ENCODE measurements around the gene UBE2D2.
"Not testable (repeated sequence)": the region's sequence is repeated elsewhere in the genome, so short reads cannot be mapped to it uniquely, and the experiment has no call there.

UBE2D2 gene

GRCh38 chr5:139560752-139561654 is at the start of gene UBE2D2:
UBE2D2 (plus strand) TSS chr5:139561339; CDS start chr5:139561792, 453 bp downstream.
- no peak for FAIRE-seq

GRCh38 chr5:139512786-139513390 is 48.3 kb upstream of the UBE2D2 start:
- no peak for FAIRE-seq

GRCh38 chr5:139513434-139513833 is 47.7 kb upstream of the UBE2D2 start:
- FAIRE-seq, result not testable (repeated sequence)

- no peak for FAIRE-seq
These were observed 47.2 kb upstream of the UBE2D2 start for GRCh38 chr5:139513852-139514485.

- no peak for FAIRE-seq
These were observed 46.7 kb upstream of the UBE2D2 start for GRCh38 chr5:139514486-139514856.

GRCh38 chr5:139517683-139518564 is 43.2 kb upstream of the UBE2D2 start:
- no peak for FAIRE-seq

GRCh38 chr5:139523635-139524445 is 37.3 kb upstream of the UBE2D2 start:
- FAIRE-seq, result no peak

GRCh38 chr5:139524446-139524845 is 36.7 kb upstream of the UBE2D2 start:
- no peak for FAIRE-seq

- FAIRE-seq, result no peak
These were observed 36.1 kb upstream of the UBE2D2 start for GRCh38 chr5:139524940-139525585.

- FAIRE-seq, result not testable (repeated sequence)
These were observed 35.4 kb upstream of the UBE2D2 start for GRCh38 chr5:139525586-139526308.

- FAIRE-seq, result not testable (repeated sequence)
These were observed 34.6 kb upstream of the UBE2D2 start for GRCh38 chr5:139526309-139527089.

GRCh38 chr5:139527090-139527470 is 34.1 kb upstream of the UBE2D2 start:
- FAIRE-seq, result not testable (repeated sequence)

- FAIRE-seq, result not testable (repeated sequence)
These were observed 33.2 kb upstream of the UBE2D2 start for GRCh38 chr5:139527896-139528467.

GRCh38 chr5:139528695-139529094 is 32.4 kb upstream of the UBE2D2 start:
- not testable (repeated sequence) for FAIRE-seq

- not testable (repeated sequence) for FAIRE-seq
These were observed 31.1 kb upstream of the UBE2D2 start for GRCh38 chr5:139530079-139530478.

- FAIRE-seq, result no peak
These were observed 29.4 kb upstream of the UBE2D2 start for GRCh38 chr5:139531772-139532169.

GRCh38 chr5:139543423-139543991 is 17.6 kb upstream of the UBE2D2 start:
- no peak for FAIRE-seq

- not testable (repeated sequence) for FAIRE-seq
These were observed 14.5 kb upstream of the UBE2D2 start for GRCh38 chr5:139546593-139546992.
